Measurements from ENCODE around the gene SLC22A23.

DNA sequence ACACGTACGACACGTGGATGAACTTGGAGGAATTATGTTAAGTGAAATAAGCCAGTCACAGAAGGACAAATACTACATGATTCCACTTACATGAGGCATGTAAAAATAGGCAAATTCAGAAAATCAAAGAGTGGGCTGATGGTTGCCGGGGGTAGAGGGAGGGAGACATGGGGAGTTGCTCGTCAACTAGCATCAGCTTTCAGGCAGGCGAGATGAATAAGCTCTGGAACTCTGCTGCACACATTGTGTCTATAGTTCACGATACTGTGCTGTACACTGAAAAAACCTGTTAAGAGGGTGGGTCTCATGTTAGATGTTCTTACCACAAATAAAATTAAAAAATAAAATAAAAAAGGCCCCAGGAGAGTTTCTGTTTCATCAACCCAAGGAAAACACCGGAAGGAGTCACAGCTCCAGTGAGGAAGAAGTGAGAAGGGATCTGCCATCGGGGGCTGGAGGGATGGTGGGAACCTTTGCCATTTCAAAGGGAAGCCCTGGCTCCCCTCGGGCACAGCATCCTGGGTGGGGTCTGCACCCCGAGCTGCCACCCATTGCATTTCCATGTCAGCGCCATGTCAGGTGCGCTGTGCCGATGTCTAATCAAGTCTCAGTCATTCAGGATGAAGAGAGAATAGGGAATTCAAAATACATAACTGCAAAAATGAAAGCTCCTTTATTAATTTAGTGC, 98.3 kb downstream of the SLC22A23 start:
- TF ChIP-seq, protein P1, sequence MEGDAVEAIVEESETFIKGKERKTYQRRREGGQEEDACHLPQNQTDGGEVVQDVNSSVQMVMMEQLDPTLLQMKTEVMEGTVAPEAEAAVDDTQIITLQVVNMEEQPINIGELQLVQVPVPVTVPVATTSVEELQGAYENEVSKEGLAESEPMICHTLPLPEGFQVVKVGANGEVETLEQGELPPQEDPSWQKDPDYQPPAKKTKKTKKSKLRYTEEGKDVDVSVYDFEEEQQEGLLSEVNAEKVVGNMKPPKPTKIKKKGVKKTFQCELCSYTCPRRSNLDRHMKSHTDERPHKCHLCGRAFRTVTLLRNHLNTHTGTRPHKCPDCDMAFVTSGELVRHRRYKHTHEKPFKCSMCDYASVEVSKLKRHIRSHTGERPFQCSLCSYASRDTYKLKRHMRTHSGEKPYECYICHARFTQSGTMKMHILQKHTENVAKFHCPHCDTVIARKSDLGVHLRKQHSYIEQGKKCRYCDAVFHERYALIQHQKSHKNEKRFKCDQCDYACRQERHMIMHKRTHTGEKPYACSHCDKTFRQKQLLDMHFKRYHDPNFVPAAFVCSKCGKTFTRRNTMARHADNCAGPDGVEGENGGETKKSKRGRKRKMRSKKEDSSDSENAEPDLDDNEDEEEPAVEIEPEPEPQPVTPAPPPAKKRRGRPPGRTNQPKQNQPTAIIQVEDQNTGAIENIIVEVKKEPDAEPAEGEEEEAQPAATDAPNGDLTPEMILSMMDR (IDR thresholded peaks at IDR 0.05), result no peak
- no peak for TF ChIP-seq POLR2A (IDR thresholded peaks at IDR 0.05; ENCODE audit: low read depth)

Measured in esophagus muscularis mucosa (tissue), 3 donors.